ENCODE measurements around the gene SOX30.

DNA sequence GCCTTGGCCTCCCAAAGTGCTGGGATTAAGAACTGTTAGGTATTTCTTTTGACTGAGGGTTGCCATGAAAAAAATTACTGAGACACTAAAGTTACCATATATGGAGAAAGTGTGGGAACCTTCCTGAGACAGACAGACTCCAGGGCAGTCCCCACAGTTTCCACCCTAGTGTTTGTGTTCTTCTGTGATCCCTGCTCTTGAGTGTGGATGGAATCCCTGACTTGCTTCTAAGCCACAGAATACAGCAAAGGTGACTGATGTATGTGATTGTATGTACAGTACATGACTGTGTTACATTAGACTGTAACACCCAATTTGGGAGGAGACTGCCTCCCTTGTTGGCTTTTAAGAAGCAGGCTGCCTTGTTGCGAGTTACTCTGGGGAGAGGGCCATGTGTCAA lies 52.0 kb downstream of the SOX30 start:
- TF ChIP-seq, protein P1, sequence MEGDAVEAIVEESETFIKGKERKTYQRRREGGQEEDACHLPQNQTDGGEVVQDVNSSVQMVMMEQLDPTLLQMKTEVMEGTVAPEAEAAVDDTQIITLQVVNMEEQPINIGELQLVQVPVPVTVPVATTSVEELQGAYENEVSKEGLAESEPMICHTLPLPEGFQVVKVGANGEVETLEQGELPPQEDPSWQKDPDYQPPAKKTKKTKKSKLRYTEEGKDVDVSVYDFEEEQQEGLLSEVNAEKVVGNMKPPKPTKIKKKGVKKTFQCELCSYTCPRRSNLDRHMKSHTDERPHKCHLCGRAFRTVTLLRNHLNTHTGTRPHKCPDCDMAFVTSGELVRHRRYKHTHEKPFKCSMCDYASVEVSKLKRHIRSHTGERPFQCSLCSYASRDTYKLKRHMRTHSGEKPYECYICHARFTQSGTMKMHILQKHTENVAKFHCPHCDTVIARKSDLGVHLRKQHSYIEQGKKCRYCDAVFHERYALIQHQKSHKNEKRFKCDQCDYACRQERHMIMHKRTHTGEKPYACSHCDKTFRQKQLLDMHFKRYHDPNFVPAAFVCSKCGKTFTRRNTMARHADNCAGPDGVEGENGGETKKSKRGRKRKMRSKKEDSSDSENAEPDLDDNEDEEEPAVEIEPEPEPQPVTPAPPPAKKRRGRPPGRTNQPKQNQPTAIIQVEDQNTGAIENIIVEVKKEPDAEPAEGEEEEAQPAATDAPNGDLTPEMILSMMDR (IDR thresholded peaks at IDR 0.05), result no peak
- no peak for TF ChIP-seq EZH2 (IDR thresholded peaks at IDR 0.05)
